ENCODE measurements around the gene PRPF6. TPM values are rescaled to one million over a fixed set of nuclear protein-coding genes. Genes with fewer than 3 reads are reported as not detected.

PRPF6 gene
- total RNA-seq, 1 donor from 2014 or later, result 62.4 TPM

GRCh38 chr20:64024141-64024990, 43.4 kb downstream of the PRPF6 start:
- no peak for DNase-seq (ENCODE audit: low read depth)
- no peak for TF ChIP-seq CTCF (conservative IDR thresholded peaks at IDR 0.05; ENCODE audit: low read depth, low read length)
- H3K4me3 ChIP-seq (ENCODE audit: low read depth, low read length), result no peak overlapping the region

GRCh38 chr20:64025101-64025825, 44.3 kb downstream of the PRPF6 start:
- no peak for DNase-seq (ENCODE audit: low read depth)
- no peak for TF ChIP-seq CTCF (conservative IDR thresholded peaks at IDR 0.05; ENCODE audit: low read depth, low read length)
- H3K4me3 ChIP-seq (ENCODE audit: low read depth, low read length), result no peak overlapping the region

GRCh38 chr20:64025826-64026412, 45.0 kb downstream of the PRPF6 start:
- TF ChIP-seq CTCF (conservative IDR thresholded peaks at IDR 0.05; ENCODE audit: low read depth, low read length), result no peak
- H3K4me3 ChIP-seq (ENCODE audit: low read depth, low read length), result no peak overlapping the region
- DNase-seq (ENCODE audit: low read depth), result no peak

DNA sequence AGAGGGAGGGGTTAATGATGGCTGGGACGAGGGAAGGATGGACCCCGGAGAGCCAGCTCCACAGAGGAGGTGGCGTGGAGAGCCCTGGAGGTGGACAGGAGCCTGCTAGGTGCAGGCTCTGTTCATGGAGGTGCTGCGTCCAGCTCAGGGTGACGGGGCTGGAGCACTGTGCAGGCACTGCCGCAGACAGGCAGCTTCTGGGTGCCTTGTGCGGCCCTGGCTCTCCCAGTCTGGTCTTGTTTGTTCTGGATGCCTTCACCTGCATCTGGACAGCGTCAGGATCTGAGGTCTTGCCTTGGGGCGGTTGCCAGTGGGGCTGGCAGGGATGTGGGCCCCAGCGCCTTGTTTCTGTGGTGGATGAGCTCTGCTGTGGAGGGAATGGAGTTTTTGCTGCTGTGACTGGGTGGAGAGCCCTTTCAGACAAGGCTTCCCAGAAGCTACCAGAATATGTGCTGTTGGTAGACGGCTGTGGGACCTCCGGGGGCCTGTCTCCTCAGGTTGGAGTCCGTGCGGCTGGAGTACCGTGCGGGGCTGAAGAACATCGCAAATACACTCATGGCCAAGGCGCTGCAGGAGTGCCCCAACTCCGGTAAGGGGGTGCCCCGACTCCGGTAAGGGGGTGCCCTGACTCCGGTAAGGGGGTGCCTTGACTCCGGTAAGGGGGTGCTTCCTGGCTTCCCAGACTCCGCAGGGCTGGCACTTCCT, 47.2 kb downstream of the PRPF6 start:
- no peak for TF ChIP-seq CTCF (conservative IDR thresholded peaks at IDR 0.05; ENCODE audit: low read depth, low read length)
- DNase-seq (ENCODE audit: low read depth), result no peak
- H3K4me3 ChIP-seq (ENCODE audit: low read depth, low read length), result no peak overlapping the region

DNA sequence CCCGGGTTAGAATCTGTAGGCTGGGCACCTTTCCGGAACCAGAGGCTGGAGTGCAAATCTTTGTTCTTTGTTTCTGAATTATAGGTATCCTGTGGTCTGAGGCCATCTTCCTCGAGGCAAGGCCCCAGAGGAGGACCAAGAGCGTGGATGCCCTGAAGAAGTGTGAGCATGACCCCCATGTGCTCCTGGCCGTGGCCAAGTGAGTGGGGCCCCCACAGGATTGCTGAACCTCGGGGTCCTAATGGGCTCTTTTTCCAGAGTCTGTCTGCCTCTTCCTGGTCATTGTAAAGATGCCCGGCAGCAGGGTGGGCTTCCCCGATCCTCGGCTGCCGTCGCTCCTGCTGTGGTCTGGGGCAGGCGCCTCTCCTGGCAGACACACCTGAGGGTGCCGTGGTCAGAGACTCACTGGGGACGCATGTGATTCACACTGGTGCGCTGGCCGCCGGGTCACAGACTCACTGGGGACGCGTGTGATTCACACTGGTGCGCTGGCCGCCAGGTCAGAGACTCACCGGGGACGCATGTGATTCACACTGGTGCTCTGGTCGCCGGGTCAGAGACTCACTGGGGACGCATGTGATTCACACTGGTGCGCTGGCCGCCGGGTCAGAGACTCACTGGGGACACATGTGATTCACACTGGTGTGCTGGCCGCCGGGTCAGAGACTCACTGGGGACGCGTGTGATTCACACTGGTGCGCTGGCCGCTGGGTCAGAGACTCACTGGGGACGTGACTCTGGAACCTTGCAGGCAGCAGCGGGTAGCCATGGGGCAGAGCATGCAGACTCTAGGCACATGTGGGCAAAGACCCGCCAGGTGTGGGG, 48.6 kb downstream of the PRPF6 start:
- DNase-seq (ENCODE audit: low read depth), result no peak
- no peak for TF ChIP-seq CTCF (conservative IDR thresholded peaks at IDR 0.05; ENCODE audit: low read depth, low read length)
- no peak overlapping the region for H3K4me3 ChIP-seq (ENCODE audit: low read depth, low read length)

Measured in epithelial cell of proximal tubule (primary cell).